Prostate gland (tissue), 2 donors: ENCODE data around the gene MLLT10.

Experiments used
- CTCF ChIP-seq, 4 experiments: fragments of 200-600 bp in 2 of 4; fragments of 450-650 bp in 2 of 4; sonication (generic) in 2 of 4; IDR thresholded peaks; 1 replicate in 3 of 4; 2 replicates in 1 of 4; pipeline ENCODE4 v1.5.1; 2016 to 2019; ENCODE audit warnings: antibody characterized with exemption in 4 of 4, mild to moderate bottlenecking in 2 of 4, moderate library complexity in 2 of 4
- POLR2A ChIP-seq: fragments of 450-650 bp; IDR thresholded peaks from one replicate; pipeline ENCODE4 v1.6.1; 2016; ENCODE audit warnings: antibody characterized with exemption, mild to moderate bottlenecking

- peak; percentile 14 to 73 (median 64) for TF ChIP-seq CTCF (IDR thresholded peaks at IDR 0.05)
- no peak for TF ChIP-seq POLR2A
Observed at GRCh38 chr10:21732067-21732772, 198.2 kb downstream of the MLLT10 start.
